Measurements from ENCODE around the gene FGFRL1.

- TF ChIP-seq EZH2 (IDR thresholded peaks at IDR 0.05; ENCODE audit: low read depth): no peak
- TF ChIP-seq, protein P1, sequence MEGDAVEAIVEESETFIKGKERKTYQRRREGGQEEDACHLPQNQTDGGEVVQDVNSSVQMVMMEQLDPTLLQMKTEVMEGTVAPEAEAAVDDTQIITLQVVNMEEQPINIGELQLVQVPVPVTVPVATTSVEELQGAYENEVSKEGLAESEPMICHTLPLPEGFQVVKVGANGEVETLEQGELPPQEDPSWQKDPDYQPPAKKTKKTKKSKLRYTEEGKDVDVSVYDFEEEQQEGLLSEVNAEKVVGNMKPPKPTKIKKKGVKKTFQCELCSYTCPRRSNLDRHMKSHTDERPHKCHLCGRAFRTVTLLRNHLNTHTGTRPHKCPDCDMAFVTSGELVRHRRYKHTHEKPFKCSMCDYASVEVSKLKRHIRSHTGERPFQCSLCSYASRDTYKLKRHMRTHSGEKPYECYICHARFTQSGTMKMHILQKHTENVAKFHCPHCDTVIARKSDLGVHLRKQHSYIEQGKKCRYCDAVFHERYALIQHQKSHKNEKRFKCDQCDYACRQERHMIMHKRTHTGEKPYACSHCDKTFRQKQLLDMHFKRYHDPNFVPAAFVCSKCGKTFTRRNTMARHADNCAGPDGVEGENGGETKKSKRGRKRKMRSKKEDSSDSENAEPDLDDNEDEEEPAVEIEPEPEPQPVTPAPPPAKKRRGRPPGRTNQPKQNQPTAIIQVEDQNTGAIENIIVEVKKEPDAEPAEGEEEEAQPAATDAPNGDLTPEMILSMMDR (conservative IDR thresholded peaks at IDR 0.05): no peak
Measured at GRCh38 chr4:1019729-1020470, 8.5 kb downstream of the FGFRL1 start.
